Activated naive CD4-positive, alpha-beta T cell (primary cell): ENCODE results near the gene KCNG2.

Experiments
- DNase-seq, 4 experiments: peaks; one replicate each; lab custom pipeline; 2025; lab: John Stamatoyannopoulos, UW

The KCNG2 gene

GRCh38 chr18:79943608-79944125 is 145.9 kb downstream of the KCNG2 start:
- DNase-seq = no peak

DNA sequence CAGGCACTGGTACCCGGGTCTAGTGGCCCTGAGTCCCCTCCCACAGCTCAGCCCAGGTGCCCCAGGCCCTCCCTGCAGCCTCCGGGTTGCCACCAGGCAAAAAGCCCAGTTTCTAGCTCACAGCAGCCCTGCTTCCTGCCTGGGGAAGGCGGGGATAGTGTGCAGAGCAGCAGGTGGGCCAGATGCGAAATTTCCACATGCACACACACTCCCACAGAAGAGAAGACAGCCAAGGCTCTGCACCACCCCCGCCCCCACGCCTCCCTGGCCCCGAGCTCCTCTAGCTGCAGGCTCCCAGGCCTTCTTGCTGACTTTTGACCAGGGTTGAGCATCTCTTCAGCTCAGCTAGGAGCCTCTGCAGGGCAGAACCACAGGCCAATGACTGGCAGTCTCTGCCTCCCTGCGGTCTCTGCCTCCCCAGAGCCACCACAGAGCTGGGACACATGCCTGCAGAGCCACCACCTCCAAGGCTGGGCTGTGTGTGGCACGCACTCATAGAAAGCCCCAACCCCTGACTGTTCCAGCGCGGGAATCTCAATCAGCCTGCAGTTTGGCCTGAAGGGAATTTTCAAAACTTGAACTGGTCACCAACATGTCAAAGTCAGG is 146.5 kb downstream of the KCNG2 start:
- no peak for DNase-seq

GRCh38 chr18:79944746-79945117 is 147.0 kb downstream of the KCNG2 start:
- DNase-seq = no peak

DNA sequence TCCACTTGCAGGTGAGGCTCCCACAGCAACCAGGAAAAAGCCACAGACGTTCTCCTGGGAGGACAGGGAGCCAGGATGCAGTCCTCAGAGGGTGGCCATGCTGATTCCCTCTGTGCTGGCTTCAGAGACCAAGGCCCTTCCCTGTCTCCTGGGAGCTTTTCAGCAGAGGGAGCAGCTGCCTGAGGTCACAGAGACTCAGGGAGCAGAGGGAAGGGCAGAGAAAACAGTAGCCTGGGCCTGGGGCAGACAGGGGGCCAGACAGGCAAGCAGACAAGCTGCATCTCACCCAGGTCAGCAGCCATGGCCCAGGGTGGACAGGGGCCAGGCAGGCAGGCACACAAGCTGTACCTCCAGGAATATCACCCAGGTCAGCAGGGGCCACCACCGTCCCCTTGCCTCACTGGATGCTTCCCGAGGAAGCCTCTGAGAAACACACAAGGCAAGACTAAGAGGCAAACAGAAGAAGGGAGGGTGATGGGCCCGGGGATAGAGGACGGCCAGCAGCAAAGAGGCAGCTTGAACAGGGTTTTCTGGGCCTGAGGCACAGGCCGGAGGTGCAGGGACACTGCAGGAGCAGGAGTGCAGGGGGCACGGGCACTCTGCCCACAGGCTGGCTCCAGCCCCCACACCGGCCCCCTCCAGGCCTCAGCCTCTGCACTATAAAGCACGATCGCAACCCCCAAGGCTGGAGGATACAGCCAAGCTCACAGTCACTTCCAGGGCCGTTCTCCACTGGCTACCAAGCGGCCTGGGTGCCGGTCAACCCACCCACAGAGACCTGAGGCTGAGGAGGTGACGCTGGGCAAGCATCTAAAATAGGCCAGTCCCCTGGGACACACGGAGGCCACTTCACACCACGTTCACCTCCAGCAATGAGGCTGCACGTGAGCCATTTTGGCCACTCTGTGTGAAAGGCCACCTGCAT is 147.6 kb downstream of the KCNG2 start:
- no peak for DNase-seq

GRCh38 chr18:79947054-79947755 is 149.5 kb downstream of the KCNG2 start:
- DNase-seq = no peak

DNA sequence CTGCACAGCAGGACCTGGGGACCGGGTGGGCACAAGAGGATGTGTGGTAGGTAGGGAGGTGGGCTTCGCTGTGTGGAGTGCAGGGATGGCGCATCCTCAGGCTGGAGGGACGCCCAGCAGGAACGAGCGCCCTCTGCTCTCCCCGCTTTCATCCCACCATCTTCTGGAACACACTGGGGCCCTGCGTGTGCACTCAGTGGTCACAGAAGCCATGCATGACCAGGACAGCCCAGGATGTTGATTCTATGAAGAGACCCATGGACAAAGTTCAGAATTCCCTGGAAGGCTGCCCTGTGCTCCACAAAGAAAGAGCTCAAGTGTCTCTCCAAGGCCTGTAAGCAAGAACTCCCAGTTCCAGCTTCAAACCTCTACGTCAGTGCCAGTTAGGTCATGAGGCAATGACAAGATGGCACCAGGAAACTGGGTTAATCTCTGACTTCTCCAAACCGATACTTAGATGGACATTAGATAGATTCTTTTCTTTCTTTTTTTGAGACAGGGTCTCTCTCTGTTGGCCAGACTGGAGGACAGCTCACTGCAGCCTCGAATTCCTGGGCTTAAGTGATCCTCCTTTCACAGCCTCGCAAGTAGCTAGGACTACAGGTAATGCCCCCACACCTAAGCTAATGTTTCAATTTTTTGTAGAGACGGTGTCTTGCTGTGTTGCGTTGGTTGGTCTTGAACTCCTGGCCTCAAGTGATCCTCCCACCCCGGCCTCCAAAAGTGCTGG is 150.3 kb downstream of the KCNG2 start:
- DNase-seq = no peak

DNA sequence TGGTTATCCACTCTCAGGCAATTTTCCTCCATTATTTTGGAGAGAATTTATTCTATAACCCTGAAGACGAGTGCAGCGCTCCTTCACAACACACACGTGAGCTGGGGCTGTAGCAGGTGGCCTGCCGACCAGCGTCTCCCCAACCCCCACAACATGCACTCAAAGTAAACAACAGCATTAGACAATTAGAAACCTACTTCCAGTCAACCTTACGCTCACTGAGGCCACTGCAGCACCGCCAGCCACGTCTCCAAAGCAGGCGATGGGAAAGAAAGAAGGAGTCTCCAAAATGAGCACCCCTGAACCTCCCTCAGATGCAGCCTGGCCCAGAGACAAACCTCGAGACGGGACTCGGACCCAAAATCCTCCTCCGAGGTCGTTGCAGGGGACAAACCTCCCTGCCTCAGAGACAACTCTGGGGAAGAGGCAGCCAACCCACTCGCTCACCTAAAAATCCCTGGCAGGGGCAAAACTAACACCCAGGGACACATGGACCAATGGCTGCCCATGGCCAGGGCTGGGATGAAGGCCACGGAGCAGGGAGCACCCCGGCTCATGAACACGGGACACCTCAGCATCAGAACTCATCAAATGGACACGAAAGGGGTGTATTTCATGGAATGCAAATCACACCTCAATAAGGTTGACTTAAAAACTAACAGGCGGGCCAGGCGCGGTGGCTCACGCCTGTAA is 151.1 kb downstream of the KCNG2 start:
- DNase-seq = no peak
